HG03575 (cell line): ENCODE data around the gene RTN4RL1.
"Not testable (repeated sequence)": the region's sequence is repeated elsewhere in the genome, so short reads cannot be mapped to it uniquely, and the experiment has no call there.

Experiments
- ATAC-seq: cut with Tn5 transposase; IDR thresholded peaks from one replicate; pipeline ENCODE4 v1.9.1; 2021; ENCODE audit not compliant: unreplicated experiment, insufficient number of reproducible peaks, low FRiP score; ENCODE audit errors: extremely low read depth

Gene RTN4RL1

DNA sequence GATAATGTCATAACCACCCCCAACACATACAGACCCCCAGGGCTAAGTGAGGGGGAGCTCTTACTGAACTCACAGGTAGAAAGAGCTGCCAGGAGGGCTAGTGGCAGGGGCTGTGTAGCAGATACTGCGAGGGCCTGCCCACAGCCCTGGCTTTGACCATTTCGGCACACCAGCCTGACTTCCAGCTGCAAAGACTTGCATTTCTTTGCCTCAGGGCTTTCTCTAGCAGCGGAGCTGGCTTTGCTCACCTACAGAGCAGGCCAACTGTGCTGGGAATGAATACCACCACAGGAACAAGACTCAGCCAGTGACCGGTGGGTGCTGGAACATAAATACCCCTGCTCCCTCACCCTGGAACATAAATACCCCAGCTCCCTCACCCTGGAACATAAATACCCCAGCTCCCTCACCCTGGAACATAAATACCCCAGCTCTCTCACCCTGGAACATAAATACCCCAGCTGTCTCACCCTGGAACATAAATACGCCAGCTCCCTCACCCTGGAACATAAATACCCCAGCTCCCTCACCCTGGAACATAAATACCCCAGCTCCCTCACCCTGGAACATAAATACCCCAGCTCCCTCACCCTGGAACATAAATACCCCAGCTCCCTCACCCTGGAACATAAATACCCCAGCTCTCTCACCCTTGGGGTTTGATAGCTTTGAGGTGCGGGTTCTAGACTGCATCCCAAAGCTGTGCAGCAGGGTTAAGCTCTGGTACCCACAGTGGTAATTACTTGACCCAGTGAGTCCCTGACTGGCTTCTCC lies 11.7 kb downstream of the RTN4RL1 start:
- not testable (repeated sequence) for ATAC-seq

DNA sequence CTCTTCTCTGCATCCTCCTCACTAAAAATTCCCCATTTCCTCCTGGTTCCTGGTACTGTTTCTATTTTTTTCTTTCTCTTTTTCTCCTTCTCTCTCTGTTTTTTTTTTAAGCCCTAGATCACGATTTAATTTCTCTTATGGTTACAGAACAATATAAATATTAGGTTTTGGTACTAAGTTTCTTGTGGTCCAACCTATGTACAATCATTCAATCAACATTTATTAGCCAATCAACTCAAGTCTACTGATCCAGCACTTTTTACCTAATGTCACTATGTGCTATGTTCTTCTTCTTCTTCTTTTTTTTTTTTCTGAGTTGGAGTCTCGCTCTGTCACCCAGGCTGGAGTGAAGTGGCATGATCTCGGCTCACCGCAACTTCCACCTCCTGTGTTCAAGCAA lies 12.6 kb downstream of the RTN4RL1 start:
- ATAC-seq, result no peak

DNA sequence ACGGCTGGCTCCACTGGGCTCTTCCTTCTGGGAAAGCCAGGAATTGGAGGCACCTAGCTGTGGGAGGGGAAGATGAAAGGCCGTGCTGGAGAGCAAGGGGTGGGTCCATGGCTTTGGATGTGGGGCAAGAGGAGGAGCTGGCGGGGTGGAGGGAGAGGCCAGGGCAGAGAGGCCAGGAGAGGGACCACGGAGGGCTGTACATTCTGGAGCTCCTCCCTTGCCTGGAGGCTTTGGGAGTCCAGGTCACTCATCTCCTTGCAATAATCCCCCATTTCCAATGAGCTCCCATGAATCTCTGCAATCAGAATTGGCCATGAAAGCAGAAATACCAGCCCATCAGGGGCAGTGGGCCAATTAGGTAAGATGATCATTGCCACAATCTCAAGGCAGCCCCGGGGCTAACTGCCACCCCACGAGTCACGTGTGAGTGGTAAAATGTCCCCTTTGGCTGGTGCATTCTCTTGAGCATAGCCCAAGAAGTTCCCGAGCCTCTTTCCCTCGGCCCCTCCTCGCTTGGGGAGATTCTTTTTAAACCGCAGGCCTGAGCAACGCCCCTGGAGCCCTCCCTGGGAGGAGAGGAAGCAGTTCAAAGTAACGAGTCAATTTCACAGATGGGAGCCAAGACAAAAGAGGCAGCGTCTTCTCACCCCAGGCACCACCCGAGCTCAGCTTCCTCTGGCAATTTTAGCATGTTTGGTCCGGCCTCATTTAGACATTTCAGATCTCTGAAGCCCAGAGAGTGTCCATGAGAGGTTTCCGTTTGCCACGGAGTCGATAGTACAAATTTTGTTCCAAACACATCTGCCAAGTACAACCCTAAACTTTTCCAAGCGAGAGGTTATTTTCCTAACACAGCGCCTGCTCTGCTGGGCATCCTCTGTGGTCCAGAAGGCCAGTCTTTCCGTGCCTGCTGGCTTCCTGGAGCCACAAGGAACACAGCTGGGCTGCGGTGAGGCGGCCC lies 13.4 kb downstream of the RTN4RL1 start:
- no peak for ATAC-seq

DNA sequence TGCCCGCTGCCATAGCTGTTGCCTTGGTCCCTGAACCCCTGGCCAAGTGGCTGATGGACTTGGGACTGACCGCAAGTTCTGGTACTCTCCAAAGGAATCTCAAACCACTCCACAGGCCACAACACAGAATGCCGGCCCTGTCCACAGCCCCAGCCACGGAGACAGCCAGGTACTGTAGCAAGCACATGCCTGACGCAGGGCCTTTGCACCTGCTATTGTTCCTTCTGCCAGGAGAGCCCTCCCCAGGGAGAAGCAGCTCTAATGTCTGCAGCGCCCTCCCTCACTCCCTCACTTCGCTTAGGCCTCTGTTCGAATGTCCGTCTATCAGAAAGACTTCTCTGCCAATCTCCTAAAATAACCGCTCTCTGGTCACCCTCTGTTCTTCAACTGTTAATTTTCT lies 15.4 kb downstream of the RTN4RL1 start:
- no peak for ATAC-seq

DNA sequence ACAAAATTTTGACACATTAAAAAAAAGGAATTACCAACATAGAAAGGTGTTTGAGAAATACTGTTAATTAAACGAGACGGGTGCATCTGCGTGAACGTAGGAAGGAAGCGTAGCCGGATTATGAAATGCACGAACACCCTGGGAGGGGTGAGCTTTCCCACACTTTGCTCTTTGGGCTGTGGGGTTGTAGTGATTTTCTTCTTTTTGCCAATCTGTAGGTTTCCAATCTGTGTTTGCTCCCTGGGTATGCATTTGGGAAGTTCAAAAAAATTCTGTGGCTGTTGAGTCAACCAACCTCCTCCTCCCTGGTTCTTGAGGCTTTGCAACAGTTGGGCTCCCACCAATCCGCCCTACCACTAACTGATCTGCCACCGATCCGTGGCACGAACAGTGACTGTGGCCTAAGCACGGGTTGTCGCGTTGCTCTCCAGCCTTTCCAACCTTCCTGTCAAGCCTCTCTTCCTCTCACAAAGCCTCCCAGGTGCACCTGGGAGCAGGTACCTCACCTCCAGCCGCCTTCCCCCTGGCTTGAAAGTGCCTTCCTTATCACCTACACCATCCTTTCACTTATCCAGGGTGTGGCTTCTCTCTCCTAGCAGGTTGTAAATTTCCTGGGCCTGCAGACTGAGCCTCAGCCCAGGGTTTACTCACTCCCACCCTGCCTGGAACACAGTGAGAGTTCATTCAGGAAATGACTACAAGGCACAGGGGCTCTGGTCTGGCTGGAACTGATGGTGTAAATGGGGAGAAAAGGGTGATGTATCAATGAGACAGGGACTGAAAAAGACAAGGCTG lies 16.6 kb downstream of the RTN4RL1 start:
- ATAC-seq, result no peak

DNA sequence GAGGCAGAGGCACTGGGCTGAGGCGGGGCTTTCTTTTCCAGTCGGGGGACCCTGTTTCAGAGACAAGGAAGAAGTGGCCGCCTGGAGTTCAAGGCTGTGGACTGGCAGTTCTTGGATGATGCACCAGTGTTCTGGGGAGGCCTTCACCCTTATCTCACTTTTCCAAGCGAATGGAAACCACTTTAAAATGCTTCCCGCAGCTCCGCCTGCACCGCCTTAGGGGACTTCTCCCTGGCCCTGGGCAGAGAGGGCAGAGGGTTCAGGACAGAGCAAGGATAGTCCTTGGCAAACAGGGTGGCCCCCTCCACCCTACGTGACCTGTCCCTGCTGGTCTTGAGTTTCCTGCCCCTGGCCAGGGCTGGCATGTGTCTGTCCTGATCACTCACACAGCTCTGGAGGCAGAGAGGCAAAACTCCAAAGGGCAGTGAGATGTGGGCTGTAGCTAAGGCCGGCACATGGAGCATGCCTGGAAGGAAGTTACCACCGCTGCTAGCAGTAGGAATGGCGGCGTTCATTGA lies 20.6 kb downstream of the RTN4RL1 start:
- no peak for ATAC-seq

DNA sequence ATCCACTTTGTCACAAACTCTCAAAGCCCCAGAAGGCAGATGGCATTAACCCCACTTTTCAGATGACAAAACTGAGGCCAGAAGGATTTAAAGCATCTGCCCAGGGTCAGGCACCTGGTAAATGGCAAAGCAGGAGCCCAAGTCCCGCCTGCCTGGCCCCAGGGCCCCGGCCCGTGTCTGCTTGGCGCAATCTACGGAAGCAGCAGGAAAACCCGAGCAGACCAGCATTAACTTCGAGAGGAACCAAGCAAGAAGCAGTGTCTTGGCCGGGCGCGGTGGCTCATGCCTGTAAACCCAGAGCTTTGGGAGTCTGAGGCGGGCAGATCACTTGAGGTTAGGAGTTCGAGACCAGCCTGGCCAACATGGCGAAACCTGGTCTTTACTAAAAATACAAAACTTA lies 21.6 kb downstream of the RTN4RL1 start:
- no peak for ATAC-seq

DNA sequence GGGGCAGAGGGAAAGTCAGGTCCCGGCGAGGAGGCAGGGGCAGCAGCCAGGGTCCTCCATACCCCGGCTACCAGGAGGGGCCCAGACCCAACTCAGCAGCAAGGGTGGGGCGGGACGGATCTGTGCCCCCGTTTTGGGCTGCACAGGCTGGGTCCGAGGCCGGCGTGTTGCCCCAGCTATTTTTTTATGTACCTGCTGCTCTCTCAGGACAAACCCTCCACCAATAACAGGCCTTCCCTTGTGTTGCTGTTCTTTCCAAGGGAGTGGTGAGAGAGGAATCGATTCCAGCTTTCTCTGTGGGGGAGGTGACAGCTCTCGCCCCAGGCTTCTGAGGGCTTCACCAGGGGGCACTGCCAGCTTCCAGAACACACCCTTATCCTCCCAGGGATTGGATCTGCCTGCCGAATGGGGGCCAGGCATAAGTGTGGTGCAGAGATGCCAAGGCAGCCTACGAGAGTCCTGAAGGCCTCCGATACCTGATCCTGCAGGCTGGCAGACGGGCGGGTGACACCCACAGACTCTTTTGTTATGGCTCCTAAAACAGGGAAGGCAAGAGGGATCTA lies 22.3 kb downstream of the RTN4RL1 start:
- no peak for ATAC-seq

DNA sequence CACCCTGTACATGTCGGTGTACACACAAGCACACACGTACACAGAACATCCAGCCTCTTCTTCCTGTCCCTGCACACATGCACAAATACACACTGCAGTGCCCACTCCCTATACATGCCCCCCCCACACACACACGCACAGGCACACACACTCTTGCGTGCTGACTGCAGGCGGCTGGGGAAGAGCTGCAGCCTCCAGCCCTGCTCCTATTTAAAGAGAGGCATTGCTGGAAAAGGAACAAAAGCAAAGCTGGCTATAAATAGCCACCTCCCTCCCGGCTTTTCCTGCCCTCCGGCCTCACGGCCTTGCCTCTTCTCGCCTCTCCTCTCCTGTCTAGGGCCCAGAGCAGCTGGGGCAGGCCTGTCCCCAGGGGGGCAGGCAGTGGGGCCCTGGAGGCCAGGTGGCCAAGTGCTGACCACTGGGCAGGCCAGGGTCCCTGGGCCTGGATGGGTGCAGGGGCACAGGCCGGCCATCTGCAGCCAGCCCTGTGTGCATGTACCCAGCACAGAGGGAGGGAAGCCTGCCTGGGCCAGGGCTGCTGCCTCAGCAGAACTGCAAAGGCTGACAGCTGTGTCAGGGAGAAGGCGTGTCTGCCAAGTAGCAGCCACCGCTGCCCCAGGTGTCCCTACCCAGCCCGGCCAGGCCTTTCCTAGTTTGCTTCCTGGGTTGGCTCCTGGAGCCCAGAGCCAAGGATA lies 25.4 kb downstream of the RTN4RL1 start:
- no peak for ATAC-seq

DNA sequence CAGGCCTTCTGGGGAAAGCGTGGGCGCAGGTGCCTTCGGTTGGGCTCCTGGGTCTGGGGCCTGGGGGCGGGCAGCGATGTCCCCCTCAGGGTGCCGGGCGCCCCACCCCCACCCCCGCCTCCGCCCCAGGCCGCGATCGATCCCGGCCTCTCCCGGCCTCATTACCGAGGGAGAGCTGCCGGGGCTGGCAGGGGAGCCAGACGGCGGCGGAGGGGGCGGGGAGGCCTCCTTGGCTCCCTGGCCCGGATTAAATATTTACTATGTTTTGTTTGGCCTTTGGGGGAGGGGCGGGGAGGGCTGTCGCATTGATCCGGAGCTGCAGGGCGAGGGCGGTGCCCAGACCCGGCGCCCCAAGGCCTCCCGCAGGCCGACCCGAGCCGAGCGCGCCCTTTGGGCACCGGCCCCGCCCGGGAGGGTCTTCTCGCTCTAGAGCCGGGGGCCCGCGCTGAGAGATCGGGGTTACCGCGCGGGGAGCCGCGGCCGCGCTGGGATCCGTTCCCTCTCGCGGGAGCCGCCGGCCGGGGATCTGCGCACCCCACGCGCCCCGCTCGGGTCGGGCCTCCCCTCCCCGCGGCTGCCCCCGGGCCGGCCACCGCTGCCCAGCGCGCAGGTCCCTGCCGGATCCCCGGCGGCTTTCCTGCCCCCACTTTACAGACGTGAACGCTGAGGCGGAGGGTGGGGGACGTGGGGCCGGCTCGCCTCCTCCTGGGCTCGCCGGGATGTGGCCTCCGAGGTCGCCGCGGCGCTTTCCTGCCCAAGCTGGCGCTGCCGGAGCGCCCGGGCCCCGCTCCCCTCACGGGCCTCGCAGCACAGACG lies 27.0 kb downstream of the RTN4RL1 start:
- no peak for ATAC-seq

DNA sequence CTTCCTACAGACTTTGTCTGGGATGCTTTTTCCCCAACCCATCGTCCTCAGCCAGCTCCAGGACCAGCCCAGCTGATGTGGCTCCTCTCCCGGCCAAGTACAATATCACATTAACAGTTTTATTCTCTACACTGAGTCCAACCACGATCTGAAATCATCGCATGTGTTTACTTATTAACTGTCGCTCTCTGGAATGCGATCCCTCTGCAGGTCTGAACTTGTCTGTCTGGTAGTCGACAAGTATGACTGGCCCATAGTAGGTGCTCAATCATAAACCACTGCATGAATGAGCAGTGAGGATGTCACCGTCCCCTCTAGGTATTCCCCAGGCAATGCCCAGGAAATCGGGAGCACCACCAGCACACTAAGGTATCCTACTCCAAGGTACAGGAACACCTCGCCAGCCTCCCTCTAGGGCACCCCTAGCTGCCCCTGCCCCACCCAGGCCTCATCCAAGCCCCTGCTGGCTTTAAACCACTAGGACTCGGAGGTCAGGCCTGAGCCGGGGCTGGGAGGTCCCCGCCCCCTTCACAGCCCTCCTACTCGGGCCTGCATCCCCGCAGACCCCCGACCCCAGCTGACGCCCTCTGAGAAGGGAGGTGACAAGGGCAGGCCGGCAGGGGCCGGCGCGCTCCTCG lies 27.7 kb downstream of the RTN4RL1 start:
- no peak for ATAC-seq

DNA sequence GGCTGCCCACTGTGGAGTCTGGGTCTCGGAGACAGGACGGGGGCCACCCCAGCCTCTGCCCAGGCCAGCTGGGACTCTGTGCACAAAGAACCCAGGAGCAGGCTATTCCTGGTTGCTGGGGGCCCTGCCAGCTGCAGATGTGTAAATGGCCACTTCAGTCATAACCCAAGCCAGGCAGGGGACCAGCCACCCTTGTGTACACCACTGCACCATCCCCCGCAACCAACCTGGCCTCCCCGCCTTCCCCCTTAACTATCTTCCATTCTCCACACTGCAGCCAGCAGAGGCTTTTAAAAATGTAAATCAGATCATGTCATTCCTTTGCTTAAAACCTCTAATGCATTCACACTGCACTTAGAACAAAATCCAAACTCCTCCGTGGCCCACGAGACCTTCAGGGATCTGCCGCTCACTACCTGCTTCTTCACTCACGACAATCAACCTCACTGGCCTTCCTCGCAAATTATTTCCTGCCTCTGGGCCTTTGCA lies 28.3 kb downstream of the RTN4RL1 start:
- no peak for ATAC-seq

DNA sequence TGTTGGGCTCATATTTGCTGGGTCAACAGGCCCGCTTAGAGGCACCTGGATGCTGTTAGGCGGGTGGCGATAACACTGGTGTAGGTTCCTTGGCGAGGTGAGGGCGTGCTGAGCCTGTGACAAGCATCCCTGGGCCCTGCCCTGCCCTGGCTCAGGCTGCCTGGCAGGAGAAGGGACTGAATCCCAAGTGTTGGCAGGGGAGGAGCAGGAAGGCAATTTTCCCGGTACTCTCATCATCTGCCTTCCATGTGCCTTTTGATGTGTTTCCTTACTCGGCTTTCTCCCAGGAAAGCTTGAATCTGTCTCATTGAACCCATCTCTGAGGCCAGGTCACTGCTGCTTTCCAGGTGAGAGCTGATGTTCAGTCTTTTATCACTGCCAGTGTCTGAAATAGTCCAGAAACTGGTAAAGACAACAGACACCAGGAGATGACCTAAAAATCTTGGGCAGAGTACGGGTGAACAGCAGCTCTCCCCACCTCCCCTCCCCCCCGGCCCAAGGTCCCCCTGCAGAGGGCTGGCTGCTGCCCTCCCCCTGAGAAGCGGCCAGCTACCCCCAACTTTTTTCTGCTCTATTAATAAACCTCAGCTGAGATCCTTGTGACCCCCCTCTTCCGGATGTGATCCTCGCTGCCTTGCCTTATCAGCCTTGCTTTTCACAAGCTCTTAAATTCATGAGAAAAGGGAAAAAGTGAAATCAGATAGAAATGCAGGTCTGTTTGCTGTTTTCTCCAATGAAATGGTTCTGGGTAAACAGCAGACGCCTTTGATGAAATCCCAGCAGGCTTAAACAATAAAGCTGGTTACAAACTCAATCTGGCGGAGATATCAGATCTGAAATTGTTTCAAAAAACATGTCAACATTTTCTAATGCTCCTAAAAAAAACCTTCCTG lies 29.0 kb downstream of the RTN4RL1 start:
- ATAC-seq, result no peak

DNA sequence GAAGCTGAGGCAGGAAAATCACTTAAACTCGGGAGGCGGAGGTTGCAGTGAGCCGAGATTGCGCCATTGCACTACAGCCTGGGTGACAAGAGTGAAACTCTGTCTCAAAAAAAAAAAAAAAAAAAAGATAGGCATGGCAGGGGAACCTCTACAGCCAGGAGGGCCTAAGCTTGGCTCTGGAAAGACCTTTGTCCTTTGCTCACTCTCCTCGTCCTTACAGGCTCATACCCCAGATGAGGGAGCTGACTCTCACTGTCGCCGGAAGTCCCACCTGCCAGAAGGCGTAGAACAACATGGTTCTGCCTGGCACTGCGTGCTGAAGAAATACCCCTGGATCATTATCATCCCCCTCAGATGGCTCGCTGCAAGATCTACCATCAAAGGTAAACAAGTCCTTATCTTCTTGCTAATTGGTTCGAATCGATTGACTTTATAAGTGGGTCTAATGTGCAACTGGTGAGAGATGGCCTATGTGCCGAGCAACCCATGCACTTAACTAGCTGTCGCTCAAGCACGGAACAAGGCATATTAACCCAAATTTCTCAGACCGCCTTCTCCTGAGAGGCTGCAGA lies 29.7 kb downstream of the RTN4RL1 start:
- no peak for ATAC-seq

DNA sequence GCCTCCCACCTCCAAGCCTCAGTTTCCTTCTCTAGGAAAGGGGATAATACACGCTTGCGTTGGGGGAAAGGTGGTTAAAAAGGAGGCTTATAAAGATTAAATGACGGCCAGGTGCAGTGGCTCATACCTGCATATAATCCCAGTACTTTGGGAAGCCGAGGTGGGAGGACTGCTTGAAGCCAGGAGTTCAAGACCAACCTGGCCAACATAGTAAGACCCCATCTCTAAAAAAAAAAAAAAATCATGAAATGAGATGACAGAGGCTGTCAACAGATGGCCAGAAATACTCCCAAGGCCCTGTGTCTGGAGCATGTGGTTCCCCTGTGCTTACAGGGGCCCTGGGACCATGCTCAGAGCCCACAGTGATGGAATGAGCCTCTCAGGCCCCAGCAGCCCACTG lies 30.4 kb downstream of the RTN4RL1 start:
- no peak for ATAC-seq

DNA sequence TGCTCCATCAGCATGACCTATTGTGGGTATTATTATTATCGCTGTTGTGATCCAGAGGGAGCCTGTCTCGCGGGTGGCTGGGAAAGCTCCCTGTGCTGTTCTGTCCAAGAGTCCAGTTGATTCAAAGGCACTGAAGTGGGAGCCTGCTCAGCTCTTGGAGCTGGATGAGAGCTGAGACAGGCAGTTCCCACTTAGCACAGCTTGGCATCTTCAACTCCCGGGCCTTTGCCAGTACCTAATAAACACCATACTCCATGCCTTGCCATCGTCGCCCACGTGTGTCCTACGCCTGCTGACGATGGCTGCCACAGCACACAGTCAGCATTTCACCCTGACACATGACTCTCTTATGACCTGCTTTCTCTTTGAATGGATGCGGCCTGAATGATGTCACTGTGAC lies 32.6 kb downstream of the RTN4RL1 start:
- ATAC-seq, result no peak
